Central memory CD8-positive, alpha-beta T cell (primary cell): ENCODE measurements around the gene DEFB131A.
"Not testable (repeated sequence)": the region's sequence is repeated elsewhere in the genome, so short reads cannot be mapped to it uniquely, and the experiment has no call there.

Source experiments
- ATAC-seq: fragments of 150-1000 bp; cut with Tn5 transposase; replicated peaks from 2 replicates; pipeline ENCODE4 v1.10.0; 2022; ENCODE audit warnings: mild to moderate bottlenecking, moderate FRiP score, moderate number of reproducible peaks; ENCODE audit not compliant: poor library complexity, severe bottlenecking; ENCODE audit errors: extremely low read depth
- DNase-seq, 2 donors: peaks; one replicate each; pipeline ENCODE4 v3.0.0; 2021; ENCODE audit warnings: low spot score in 2 of 2
- H3K27ac Mint-ChIP-seq: one replicate; pipeline ENCODE4 v1.8.0; 2022; ENCODE audit warnings: low read depth, mild to moderate bottlenecking, moderate library complexity, mixed read lengths
- H3K27me3 Mint-ChIP-seq: one replicate; pipeline ENCODE4 v1.8.0; 2022; ENCODE audit warnings: mixed read lengths
- H3K36me3 Mint-ChIP-seq: one replicate; pipeline ENCODE4 v1.8.0; 2022; ENCODE audit warnings: mild to moderate bottlenecking, moderate library complexity, mixed read lengths; ENCODE audit not compliant: insufficient read depth
- H3K4me1 Mint-ChIP-seq: one replicate; pipeline ENCODE4 v1.8.0; 2022; ENCODE audit warnings: mixed read lengths
- H3K4me3 Mint-ChIP-seq: one replicate; pipeline ENCODE4 v1.8.0; 2022; ENCODE audit warnings: mild to moderate bottlenecking, moderate library complexity, mixed read lengths
- H3K9me3 Mint-ChIP-seq: one replicate; pipeline ENCODE4 v1.8.0; 2022; ENCODE audit warnings: mixed read lengths

Gene DEFB131A

GRCh38 chr4:9444114-9444513 lies at the start of gene DEFB131A:
TSS of gene DEFB131A (plus strand) at chr4:9444414. CDS start at chr4:9444534, 120 bp downstream.
- H3K4me1 Mint-ChIP-seq, H3K27ac Mint-ChIP-seq, DNase-seq, H3K9me3 Mint-ChIP-seq, H3K36me3 Mint-ChIP-seq, ATAC-seq, H3K4me3 Mint-ChIP-seq: not testable (repeated sequence)
- H3K27me3 Mint-ChIP-seq: peaks cover 24% of the 10 kb centered on the region

- H3K27ac Mint-ChIP-seq, ATAC-seq, H3K27me3 Mint-ChIP-seq, H3K9me3 Mint-ChIP-seq, DNase-seq, H3K4me1 Mint-ChIP-seq, H3K36me3 Mint-ChIP-seq, H3K4me3 Mint-ChIP-seq: not testable (repeated sequence)
Observed at GRCh38 chr4:9405774-9406173, 38.4 kb upstream of the DEFB131A start.

GRCh38 chr4:9406491-9406890 lies 37.7 kb upstream of the DEFB131A start:
- not testable (repeated sequence) for H3K4me3 Mint-ChIP-seq, H3K36me3 Mint-ChIP-seq, H3K9me3 Mint-ChIP-seq, H3K27ac Mint-ChIP-seq, ATAC-seq, DNase-seq, H3K4me1 Mint-ChIP-seq, H3K27me3 Mint-ChIP-seq

- DNase-seq (no peak), ATAC-seq (no peak)
- H3K9me3 Mint-ChIP-seq: peaks cover 6% of the 10 kb centered on the region
- H3K27me3 Mint-ChIP-seq: no peaks in the 10 kb centered on the region
- H3K4me1 Mint-ChIP-seq: no peaks in the 10 kb centered on the region
- peaks cover 8% of the 10 kb centered on the region for H3K36me3 Mint-ChIP-seq
- no peak overlapping the region for H3K4me3 Mint-ChIP-seq
- no peak overlapping the region for H3K27ac Mint-ChIP-seq
Observed at GRCh38 chr4:9409793-9410192, 34.4 kb upstream of the DEFB131A start.

- H3K9me3 Mint-ChIP-seq, ATAC-seq, H3K27me3 Mint-ChIP-seq, H3K27ac Mint-ChIP-seq, DNase-seq, H3K4me3 Mint-ChIP-seq, H3K4me1 Mint-ChIP-seq, H3K36me3 Mint-ChIP-seq: not testable (repeated sequence)
Observed at GRCh38 chr4:9421884-9422455, 22.2 kb upstream of the DEFB131A start.

DNA sequence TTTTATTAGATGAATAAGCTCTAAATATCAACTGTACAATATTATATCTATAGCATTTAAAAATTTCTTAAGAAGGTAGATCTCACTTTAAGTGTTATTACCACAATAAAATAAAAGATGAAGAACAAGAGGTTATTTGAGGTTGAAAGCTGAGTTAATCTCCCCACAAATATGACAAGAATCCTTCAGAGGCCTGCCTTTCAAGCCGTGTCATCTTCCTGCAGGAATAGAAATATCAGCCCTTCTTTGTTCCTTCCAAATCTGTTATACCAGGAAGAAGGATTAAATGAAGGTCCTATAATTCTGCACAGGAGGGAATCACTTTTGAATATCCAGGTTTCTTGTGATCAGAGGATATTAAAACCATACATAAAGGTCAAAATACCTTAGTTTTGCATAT lies 18.3 kb upstream of the DEFB131A start:
- ATAC-seq, H3K27me3 Mint-ChIP-seq, DNase-seq, H3K36me3 Mint-ChIP-seq, H3K4me1 Mint-ChIP-seq, H3K4me3 Mint-ChIP-seq, H3K9me3 Mint-ChIP-seq, H3K27ac Mint-ChIP-seq: not testable (repeated sequence)

DNA sequence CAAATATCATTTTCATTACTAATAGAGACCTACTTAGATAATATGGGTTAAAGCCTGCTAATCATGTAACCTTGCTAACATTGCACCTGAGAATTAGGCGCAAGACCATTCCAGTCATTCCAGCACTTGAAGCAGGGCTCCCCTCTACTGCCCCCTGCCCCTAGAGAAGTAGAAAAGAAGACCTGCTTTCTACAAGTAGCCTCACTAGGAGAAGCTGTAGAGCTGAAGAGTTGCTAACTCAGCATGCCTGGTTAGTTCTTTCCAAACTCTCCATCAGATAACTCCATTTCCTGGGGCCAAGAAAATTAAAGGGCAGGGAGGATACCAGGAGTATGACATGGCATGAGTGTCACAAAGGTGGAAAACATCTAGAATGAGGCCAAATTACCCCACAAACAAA lies 14.2 kb upstream of the DEFB131A start:
- not testable (repeated sequence) for ATAC-seq, DNase-seq, H3K27me3 Mint-ChIP-seq, H3K27ac Mint-ChIP-seq, H3K36me3 Mint-ChIP-seq, H3K4me3 Mint-ChIP-seq, H3K9me3 Mint-ChIP-seq, H3K4me1 Mint-ChIP-seq

- not testable (repeated sequence) for H3K27ac Mint-ChIP-seq, H3K9me3 Mint-ChIP-seq, H3K4me1 Mint-ChIP-seq, H3K4me3 Mint-ChIP-seq, ATAC-seq, DNase-seq, H3K36me3 Mint-ChIP-seq, H3K27me3 Mint-ChIP-seq
Observed at GRCh38 chr4:9433320-9433719, 10.9 kb upstream of the DEFB131A start.

GRCh38 chr4:9436728-9437127 lies 7.5 kb upstream of the DEFB131A start:
- not testable (repeated sequence) for H3K27ac Mint-ChIP-seq, H3K4me1 Mint-ChIP-seq, H3K27me3 Mint-ChIP-seq, DNase-seq, H3K4me3 Mint-ChIP-seq, ATAC-seq, H3K9me3 Mint-ChIP-seq, H3K36me3 Mint-ChIP-seq

- not testable (repeated sequence) for DNase-seq, H3K4me3 Mint-ChIP-seq, H3K36me3 Mint-ChIP-seq, H3K27ac Mint-ChIP-seq, ATAC-seq, H3K4me1 Mint-ChIP-seq, H3K9me3 Mint-ChIP-seq
- peaks cover 24% of the 10 kb centered on the region for H3K27me3 Mint-ChIP-seq
Observed at GRCh38 chr4:9442355-9442754, 1.9 kb upstream of the DEFB131A start.

DNA sequence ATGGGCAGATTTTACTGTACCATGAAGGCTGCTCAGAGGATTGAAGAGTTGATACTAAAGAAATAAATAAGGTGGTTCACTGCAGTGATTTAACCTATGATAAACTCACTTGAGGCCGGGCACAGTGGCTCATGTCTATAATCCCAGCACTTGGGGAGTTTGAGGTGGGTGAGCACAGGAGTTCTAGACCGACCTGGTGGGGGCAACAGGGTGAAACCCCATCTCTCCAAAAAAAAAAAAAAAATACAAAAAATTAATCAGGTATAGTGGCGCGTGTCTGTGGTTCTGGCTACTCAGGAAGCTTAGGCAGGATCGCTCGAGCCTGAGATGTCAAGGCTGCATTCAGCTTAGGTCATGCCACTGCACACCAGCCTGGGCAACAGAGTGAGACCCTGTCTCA lies 467 bp downstream of the DEFB131A start:
- ATAC-seq, H3K4me1 Mint-ChIP-seq, H3K9me3 Mint-ChIP-seq, H3K4me3 Mint-ChIP-seq, H3K27ac Mint-ChIP-seq, DNase-seq, H3K36me3 Mint-ChIP-seq: not testable (repeated sequence)
- peaks cover 24% of the 10 kb centered on the region for H3K27me3 Mint-ChIP-seq

DNA sequence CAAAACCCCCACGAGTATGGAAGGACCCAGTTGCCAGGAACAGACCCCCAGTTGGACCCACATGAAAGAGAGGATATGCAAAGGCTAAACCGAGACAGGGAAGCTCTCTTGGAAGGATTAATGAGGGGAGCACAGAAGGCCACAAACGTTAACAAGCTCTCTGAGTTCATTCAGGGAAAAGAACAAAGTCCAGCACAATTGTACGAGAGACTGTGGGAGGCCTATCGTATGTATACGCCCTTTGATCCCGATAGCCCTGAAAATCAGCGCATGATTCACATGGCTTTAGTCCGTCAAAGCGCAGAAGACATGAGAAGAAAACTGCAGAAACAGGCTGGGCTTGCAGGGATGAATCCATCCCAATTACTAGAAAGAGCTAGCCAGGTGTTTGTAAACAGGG lies 8.0 kb downstream of the DEFB131A start:
- H3K4me1 Mint-ChIP-seq, H3K9me3 Mint-ChIP-seq, H3K36me3 Mint-ChIP-seq, H3K27ac Mint-ChIP-seq, DNase-seq, H3K27me3 Mint-ChIP-seq, H3K4me3 Mint-ChIP-seq, ATAC-seq: not testable (repeated sequence)

DNA sequence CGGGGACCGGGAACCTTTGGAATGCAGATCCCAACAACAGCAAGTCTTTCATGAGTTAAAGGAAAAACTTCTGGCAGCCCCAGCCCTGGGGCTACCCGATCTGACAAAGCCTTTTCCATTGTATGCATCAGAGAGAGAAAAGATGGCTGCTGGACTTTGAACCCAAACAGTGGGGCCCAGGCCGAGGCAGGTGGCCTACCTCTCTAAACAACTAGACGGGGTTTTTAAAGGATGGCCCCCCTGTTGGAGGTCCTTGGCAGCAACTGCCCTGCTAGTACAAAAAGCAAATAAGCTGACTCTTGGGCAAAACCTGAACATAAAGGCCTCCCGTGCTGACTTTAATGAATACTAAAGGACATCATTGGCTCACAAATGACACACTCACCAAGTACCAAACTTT lies 10.1 kb downstream of the DEFB131A start:
- not testable (repeated sequence) for H3K36me3 Mint-ChIP-seq, H3K4me1 Mint-ChIP-seq, H3K27ac Mint-ChIP-seq, DNase-seq, ATAC-seq, H3K27me3 Mint-ChIP-seq, H3K9me3 Mint-ChIP-seq, H3K4me3 Mint-ChIP-seq

GRCh38 chr4:9455046-9455445 lies 10.8 kb downstream of the DEFB131A start:
- not testable (repeated sequence) for H3K36me3 Mint-ChIP-seq, H3K4me1 Mint-ChIP-seq, DNase-seq, H3K27ac Mint-ChIP-seq, H3K27me3 Mint-ChIP-seq, H3K4me3 Mint-ChIP-seq, ATAC-seq, H3K9me3 Mint-ChIP-seq
